Fibroblast of skin of abdomen (primary cell): Measurements from ENCODE around the gene RBFOX1. TPM values are rescaled to one million over a fixed set of nuclear protein-coding genes. Genes with fewer than 3 reads are reported as not detected.

Source experiments
- DNase-seq: peaks from one replicate; pipeline ENCODE4 v3.0.0-alpha.2; 2013
- polyA plus RNA-seq, 2 experiments: library from polyadenylated mRNA; unstranded; fragments of 120-200 nt; gene quantifications; one replicate each; pipeline ENCODE4 v1.2.1, GENCODE V29; 2013; ENCODE audit not compliant: insufficient read length in 2 of 2

The RBFOX1 gene
- polyA plus RNA-seq (2013, experiment 1 of 2; ENCODE audit: insufficient read length) = 0.40 TPM
- 0.10 TPM for polyA plus RNA-seq (2013, experiment 2 of 2; ENCODE audit: insufficient read length)

DNA sequence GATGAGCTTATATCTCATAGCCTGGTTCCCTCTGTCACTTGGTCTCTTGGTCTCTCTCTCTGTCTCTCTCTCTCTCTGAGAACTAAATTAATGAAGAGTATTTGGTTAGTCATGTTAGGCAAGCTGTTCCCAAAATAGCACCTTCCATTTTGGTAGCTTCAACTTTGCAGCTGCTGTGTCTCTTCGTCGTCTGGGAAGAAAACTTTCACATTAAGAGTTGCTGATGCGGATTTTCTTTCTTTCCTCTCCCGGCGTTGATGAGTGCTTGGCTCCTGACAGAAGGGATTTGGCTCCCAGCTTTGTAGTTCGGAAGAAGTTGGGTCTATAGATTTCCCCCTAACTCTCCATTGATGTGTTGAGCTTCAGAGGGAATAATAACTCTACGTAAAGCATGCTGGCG is at the start of gene RBFOX1:
Gene RBFOX1, plus strand, starts transcription at position 235 of the 400 bp plus-strand sequence.
- DNase-seq = no peak

DNA sequence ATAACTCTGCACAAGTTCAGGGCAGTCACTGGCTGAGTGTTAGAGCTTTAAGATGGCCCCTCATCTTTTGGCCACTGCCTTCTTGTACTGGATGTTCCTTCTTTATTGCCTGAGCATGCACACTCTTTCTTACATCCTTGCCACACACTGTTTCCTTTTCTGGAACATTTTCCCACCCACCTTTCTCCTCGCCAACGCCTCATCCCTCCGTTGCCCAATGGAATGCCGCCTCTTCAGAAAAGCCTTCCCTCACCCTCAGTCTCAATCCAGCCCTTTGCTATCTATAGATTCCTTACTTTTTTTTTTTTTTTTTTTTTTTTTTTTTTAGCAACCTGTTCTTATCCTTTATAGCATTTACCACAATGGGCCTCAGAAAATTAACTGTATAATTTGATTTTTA is 47.9 kb upstream of the RBFOX1 start:
- DNase-seq = no peak

DNA sequence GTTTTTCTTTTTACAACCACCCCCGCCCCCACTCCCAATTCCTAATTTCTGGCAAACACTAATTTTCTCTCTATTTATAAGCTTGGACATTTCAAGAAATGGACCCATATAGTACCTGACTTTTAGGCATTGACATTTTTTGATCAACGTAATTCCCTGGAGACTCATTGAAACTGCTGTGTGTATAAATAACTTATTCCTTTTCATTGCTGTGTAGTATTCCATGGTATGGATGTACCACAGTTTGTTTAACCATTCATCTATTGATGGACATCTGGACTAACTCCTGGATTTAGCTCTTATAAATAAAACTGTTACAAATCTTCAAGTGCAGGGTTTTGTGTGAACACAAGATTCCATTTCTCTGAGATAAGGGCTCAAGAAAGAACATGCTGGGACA is 47.1 kb upstream of the RBFOX1 start:
- no peak for DNase-seq

DNA sequence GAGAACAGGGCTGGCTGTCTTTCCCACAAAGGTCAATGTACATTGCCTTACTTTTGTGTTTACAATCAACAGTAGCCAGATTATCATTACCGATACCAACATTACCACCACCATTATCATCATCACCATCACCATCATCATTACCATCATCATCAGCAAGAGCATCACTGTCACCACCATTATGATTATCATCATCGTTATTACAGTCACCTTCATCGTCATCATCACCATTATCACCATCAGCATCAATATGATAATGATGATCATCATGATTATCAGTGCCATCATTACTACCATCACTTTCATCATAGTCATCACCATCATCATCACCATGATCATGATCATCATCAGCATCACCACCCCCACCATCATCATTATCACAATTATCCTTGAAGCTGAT is 43.3 kb upstream of the RBFOX1 start:
- no peak for DNase-seq

DNA sequence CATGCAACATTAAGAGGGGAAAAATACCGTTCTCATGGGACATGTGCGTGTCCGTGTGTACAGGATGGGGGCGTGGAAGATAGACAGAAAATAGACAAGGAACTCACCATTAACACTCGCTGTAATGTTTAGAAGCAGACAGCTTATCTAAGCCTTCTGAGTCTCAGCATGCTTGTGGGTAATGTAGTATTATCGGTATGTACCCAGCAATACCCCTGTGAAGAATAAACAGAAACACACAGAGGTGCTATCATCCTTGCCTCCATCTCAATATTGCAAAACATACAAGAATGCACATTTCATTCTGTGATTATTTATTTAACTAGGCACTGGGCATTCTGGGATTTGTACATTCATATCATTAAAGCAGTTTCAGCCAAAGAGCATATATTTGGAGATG is 42.0 kb upstream of the RBFOX1 start:
- DNase-seq = no peak

DNA sequence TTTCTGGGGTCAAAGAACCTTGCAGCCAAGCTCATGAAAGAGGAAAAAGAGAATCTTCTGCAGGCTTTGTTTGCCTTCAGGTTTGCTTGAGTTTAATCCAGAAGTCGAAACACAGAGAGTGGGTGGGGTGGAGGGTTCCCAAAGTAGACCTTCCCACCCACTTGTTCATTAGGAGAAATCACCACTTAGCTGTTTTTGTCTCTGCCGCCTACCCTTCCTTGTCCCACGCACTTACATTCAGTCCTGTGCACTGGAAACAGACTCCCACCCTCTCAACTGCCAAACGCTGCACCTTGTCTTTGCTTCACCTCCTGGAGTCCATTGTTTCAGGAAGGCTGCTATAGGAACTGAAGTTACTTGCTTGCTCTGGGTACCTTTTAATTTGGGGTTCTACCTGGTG is 38.6 kb upstream of the RBFOX1 start:
- no peak for DNase-seq

DNA sequence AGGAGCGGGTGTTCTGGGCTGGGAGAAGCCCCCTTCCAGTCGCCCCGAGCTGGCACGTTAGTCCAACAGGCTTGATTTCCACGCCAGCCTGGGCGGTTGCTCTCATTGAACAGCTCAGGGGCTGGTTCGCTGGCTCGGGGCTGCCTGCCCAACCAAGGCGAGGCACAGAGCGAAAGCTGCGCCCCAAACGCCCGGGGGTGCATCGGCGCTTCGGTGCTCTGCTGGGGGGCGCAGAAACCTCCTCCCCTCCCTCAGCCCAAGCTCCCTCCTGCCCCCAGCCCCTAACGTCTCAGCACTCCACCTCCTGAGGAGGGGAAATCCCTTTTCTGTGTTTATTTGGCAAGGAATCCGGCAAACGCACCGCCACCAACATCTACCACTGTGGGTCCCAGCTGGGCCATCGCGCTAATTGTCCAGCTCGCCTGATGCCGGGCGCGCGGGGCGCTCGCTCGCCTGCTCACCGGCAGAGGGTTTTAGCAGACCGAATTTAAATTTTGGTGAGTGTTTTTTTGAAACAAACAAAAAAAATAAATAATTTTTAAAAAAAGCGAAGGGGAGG is 29.5 kb upstream of the RBFOX1 start:
- DNase-seq = no peak

DNA sequence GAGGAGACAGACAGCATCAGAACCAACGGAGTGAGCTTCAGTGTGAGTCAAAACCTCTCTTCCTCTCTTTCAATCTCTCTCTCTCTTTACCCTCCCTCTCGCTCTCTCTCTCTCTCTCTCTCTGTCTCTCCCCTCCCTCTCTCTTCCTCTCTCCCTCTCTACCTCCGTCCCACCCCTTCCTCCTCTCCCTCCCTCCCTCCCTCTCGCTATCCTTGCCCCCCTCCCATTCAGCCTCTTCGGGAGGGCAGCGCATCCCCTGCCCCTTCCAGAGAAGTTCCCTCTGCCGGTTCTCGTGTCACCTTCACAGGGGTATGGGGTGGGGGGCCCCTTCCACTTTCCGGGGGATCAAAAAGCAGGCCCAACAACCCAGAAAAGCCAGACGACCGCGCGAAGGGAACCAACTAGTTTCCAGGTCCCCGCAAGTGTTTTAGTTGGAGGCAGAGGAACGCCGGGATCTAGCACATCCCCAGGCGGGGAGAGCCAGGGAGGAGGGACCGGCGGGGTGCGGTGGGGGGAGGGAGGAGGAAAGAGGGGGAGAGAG is 28.9 kb upstream of the RBFOX1 start:
- no peak for DNase-seq

DNA sequence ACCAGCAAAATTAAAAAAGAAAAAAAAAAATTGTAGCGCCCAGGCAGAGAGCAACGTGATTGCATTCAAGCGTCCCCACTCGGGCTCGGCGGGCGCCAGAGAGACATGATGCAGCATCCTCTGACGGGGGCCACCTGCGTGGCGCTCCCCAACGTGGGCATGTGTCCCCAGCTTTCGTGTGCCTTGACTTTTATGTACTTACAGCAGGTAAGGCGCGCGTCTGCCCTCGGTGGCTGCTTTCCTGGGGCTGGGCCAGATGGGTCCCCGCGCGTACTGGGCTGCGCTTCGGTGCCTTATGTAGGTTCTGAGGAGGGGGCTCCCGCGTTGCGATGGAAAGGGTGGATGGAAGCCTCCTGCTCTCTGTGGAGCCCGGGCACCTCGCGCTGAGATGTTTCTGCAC is 28.4 kb upstream of the RBFOX1 start:
- DNase-seq = no peak

DNA sequence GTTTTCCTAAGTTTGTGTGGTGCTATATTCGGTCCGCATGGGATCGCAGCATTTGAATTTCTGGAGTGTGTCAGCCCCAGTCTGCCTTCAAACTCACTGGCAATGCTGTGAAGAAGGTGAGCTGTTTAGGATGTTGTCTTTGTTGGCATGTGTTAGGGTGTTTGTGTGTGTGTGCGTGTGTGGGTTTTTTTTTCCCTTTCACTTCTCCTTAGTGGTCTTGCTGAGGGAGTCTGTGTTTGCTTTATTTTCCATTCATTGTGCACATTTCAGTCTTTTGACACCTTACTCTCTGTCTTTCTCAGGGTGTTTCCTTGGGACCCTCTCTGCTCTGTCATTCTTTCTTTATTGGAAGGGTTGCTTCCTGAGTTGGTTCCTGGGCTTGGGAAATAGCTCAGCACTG is 27.7 kb upstream of the RBFOX1 start:
- no peak for DNase-seq

DNA sequence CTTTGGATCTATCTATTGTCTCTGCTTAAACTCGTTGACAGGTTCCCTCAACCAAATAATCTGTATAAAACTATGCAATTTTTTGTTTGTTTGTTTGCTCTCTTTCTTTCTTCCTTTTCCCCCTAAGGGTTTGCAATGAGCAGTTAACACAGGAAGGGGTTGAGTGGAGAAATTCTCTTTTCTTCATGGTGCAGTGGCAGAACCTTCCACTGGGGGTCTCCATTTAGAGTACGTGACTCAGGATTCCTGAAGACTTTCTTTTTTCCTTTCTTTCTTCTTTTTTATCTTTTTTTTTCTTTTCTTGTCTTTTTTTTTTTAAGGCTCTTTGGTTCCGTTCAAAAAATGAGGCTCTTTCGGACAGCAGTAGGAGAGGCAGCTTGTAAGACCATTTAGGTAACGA is 19.5 kb upstream of the RBFOX1 start:
- no peak for DNase-seq

DNA sequence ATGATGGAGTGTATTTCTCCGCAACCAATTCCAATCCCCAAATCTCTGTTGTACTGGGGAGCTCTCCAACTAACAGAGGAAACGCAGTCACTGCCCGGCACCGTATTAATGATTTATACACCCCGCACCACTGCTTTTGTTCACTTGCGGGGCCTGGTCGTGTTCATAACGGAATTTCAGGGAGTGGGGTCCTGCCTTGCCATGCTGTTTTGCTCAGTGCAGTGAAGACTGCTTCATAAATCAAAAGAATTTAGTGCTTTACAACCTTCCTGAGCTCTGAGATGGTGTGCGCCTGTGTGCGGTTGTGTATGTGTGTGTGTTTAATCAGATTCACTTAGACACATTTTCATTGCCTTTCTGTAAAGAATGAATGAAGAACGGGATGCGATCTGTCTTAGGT is 18.5 kb upstream of the RBFOX1 start:
- DNase-seq = no peak

DNA sequence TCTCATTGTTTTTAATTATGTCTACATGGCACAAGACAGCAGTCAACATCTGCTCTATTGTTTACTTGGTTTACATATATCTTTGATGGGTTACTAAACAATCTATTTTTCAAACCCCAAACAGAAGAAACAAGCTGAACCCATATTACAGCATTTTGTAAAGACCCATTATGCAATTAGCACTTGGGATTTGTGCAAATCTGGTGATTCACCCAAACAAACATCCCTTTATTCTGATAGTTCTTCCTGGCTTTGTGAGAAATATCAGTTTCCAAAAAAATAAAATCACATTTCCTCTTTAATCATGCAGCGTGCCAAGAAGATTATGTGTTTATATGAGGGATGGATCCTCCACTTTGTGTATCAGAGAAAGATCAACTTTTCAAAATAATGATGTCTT is 16.8 kb upstream of the RBFOX1 start:
- DNase-seq = no peak

DNA sequence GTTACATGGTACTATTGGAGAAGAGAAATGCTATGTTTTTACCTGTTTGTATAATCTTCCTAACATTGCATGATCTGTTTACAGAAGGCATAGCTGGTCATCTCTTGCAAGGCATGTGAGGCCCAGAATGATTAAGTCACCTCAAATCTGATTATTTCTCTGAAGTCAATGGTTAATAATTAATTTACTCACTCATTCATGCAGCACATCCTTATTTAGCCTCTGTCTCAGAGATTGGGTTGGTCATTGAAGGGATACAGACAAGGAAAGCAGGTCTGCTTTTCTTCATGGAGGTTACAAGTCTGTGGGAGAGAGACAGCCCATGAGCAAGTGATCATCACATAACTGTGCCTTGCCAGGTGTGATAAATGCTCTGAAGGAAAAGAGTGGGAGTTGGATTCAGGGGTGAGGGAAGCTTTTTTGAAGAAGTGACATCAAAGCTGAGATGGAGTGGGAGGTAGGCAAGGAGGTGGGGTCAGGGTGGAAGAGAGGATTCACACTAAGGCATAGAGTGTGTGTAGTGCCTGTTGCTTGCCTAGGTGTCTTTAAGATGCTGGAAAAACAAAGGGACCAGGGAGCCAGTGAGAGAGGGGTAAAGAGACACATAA is 16.3 kb upstream of the RBFOX1 start:
- no peak for DNase-seq

DNA sequence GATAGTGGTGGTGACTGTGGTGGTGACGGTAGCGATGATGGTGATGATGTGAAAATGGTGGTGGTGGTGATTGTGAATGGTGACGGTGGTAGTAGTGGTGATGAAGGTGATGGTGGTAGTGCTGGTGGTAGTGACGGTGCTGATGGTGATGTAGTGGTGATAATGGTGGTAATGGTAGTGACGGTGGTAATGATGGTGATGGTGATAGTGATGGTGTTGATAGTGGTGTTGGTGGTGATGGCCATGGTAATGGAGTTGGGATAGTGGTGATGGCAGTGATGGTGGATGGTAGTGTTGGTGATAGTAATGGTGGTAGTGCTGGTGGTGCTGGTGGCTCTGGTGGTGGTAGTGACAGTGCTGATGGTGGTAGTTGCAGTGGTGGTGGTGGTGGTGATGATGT is 14.7 kb upstream of the RBFOX1 start:
- DNase-seq = no peak

DNA sequence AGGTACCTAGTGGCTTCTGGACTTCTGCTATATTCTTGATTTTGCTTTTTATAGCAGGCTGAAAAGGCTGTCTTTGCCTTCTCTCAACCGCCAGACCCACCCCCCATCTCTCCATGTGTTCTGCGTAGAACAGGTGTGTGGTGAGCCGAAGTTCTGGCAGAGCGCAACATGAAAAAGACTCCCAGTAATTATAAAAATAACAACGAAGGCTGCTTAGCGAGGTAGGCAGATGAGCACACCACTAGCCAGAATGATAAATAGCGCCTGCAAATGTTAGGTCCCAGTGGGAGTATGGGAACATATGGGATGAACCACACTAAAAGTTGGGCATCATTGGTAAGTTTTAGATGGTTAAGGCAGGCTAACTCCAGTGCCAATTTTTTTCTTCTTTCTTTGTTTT is 14.0 kb upstream of the RBFOX1 start:
- DNase-seq = no peak

DNA sequence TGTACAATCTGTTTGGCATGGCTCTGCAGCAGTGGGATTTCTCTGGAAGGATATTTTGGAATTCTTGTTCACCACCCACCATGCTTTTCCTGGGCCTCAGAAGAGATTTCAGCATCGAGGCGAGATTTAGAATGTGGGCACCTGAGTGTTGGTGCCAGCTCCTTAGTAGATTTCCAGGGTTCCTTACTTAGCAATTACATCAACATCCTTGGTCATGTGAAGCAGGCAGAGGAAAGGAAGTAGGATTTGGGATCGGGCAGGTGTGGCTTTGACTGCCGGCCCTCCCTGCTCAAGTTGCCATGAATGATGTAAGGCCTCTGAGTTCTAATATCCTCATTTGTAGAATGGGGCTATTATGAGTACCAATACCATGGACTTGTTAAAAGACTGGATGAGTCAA is 13.1 kb upstream of the RBFOX1 start:
- no peak for DNase-seq

DNA sequence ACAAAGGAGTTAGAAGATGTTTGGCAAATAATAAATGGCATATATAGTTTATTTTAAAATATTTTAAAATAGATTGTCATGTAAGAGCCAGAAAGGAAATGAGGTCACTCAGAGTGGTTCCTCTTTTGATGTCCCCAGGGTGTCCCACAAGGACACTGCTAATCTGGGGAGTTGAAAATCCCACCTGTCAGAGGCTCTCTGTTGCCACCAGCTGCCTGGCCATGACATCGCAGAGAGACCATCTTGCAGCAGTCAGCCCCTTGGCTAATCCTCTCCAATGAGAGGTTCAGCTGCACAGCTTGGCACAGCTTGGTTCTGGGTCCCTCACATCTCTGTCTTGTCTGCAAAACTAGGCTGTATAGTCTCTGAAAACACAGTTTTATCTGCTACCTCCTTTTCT is 11.0 kb upstream of the RBFOX1 start:
- no peak for DNase-seq

DNA sequence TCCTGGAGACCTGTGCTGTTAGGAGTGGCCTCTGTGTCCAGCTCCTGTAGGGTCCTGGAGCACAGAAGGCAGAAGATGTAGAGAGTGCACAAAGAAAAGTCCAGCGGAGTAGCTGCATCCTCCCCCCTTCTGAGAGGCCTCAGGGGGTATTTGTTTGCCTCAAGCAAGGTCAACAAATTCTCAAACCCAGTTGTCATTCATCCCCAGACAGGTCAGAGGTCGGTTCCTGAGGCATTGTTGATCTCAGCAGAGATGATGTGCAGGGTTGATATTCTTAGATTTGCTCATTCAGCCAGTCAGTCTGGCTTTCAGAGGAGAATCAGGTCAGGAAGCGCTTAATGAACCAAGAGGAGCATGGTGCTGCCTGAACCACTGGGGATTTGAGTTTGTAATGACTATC is 8.3 kb upstream of the RBFOX1 start:
- no peak for DNase-seq

DNA sequence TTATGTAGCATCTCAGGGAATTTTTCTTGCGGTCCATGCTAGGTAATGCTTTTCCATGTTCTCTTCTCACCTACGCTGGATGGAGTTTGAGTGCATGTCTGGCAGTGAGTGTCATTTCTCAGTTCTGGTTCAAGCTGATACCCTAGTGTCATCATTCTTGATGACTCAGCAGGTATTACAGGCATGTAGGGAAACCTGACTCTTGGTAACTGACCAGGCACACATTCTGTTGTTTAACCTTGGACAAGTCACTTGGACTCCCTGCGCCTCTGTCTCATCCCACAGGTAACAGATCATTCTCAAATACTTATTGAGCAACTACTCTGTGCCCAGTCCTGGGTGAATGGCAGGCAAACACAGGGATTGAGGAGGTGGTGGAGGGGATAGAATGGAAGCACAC is 6.8 kb upstream of the RBFOX1 start:
- DNase-seq = no peak

DNA sequence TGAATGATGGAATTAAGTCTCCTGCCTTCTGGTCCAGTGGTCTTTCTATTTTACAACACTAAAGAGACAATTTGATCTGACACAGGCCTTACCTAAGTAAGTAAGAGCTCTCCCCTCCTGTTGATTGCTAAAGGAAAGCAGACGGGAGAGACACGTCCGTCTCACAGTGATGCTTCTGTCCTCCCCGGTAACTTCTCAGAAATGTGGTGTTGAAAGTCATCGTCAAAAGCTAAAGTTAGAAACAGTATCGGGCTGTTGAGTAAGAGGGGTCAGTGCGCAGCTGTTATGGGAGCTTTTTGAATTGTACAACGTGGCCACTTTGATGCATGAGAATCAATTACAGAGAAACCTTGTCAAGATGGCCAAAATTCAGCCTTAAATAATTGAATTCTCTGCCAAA is 1.9 kb upstream of the RBFOX1 start:
- no peak for DNase-seq

DNA sequence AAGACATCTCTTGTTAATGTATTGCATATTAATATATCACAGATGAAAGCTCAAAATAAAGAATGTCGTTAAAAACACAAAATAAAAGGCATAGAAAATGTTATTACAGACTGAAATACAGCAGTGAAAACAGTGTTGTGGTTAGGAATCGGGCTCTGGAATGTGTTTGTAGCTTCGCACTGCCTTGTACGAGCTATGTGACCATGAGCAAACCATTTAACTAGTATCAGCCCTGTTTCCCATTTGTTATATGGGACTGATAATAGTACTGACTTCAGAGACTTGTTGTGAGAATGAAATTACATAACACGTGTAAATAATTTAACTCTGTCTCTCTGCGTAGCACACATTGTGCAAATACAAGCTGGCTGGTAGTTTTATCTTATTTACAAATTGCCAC is 648 bp upstream of the RBFOX1 start:
- DNase-seq = no peak

DNA sequence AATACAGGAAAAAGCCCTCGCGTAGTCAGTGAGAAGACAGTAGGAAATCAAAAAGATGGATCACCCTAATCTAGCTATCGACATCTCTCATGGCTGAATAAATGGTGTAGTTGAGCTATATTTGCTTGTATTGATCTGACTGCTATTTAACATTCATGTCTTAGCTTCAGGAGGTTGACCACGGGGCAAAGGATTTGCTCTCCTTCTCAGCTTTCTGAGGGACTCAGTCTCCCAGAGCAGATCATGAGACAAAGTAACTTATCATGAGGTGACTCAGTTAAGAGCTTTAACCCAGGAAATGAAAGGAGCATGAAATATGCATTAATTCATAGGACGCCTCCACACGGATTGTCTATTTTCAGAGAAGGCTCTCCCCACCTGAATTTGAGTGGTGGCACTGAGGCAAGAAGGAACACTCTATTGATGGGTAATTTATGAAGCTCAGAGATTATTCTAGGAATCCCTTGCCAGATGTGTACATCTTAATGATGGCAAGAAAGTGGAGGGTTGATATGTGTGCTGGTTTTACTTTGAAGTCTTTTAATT is 608 bp downstream of the RBFOX1 start:
- DNase-seq = no peak

DNA sequence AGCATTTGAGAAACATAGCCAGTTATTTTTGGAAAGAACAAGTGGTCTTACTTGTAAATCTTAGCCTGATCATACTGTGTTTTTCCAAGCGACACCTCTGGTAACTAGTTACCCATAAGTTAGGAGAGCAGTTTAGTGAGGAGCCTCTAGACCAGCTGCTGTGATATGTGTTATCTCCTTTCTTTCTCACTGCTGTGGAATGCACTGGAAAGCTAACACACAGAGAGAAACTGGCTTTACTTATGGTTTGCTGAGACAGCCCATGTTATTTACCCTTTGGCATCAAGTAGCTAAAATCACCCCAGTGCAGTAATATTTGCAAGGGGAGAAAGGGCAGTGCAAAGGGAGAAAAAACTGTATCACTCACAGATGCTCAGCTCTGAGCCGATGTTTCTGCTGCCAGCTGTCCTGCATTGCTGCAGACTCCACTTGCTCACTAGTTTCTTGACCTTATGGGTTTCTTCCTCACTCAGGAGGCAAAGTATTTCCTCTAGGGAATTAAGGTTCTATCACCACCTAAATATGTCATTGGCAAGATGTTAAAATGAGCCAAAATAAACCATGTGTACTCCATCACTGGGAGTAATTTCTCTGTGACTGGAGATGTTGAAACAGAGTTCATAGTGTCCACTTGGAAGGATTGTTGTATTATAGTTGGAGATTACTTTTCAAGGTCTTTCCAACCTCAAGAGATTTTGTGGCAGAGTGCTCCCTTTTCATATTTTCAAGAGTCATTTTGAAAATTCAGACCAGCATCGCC is 2.3 kb downstream of the RBFOX1 start:
- no peak for DNase-seq
